Measurements from ENCODE around the gene PLEKHG5. TPM values are rescaled to one million over a fixed set of nuclear protein-coding genes. Genes with fewer than 3 reads are reported as not detected.

The PLEKHG5 gene
- total and polyA plus RNA-seq, 3 experiments from 2014 or later, result 1.0 to 2.6 (median 2.2) TPM

GRCh38 chr1:6466751-6467150, 24.7 kb downstream of the PLEKHG5 start:
- H3K27ac Mint-ChIP-seq, result peak overlapping the region; percentile 79 to 98 (median 86)
- H3K27ac ChIP-seq (ENCODE audit: low read depth, low read length), result no peak overlapping the region

DNA sequence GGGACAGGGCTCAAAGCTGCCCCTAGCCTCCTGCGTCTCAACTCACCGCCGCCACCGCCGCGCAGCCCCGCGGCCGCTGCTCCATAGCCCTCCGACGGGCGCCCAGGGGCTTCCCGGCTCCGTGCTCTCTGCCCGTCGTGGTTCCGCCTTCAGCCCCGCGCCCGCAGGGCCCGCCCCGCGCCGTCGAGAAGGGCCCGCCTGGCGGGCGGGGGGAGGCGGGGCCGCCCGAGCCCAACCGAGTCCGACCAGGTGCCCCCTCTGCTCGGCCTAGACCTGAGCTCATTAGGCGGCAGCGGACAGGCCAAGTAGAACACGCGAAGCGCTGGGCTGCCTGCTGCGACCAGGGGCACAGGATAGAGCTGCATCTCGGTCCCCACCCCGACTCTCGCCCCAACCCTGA, 25.4 kb downstream of the PLEKHG5 start, which contains the start of gene TNFRSF25:
Gene TNFRSF25 (minus strand): TSS at position 151 of the 400 bp plus-strand sequence. CDS start 66 bp downstream, at position 85.
- H3K27ac Mint-ChIP-seq, result peak within 1 kb of the TSS; percentile 84 to 98 (median 94)
- peak; percentile 34 to 76 (median 64) for DNase-seq
- H3K9me3 Mint-ChIP-seq, result no peaks in the 10 kb centered on the region
- Histone ChIP-seq H3K4me1 (ENCODE audit: insufficient read depth, low read length) (peaks cover 48% of the 10 kb centered on the region), H3K27me3 (ENCODE audit: insufficient read depth, low read length, poor library complexity, severe bottlenecking) (no peaks in the 10 kb centered on the region), H3K27ac (ENCODE audit: low read depth, low read length) (peak within 1 kb of the TSS; percentile 75), H3K36me3 (ENCODE audit: insufficient read depth, low read length) (peaks cover 16% of the 10 kb centered on the region), H3K4me3 (ENCODE audit: low read length) (peak within 1 kb of the TSS; percentile 81), H3K9me3 (ENCODE audit: low read length) (no peaks in the 10 kb centered on the region)
- H3K4me1 Mint-ChIP-seq, result peaks cover 22 to 46% (median 28%) of the 10 kb centered on the region in 3 donors
- POLR2A ChIA-PET, result interaction anchor here (0.7 to 1.3 kb wide), 4 partner anchors 9 to 41 kb away, joined by 3 to 4 read pairs (median 4); no protein-coding TSS in a partner anchor
- H3K4me3 Mint-ChIP-seq, result peak within 1 kb of the TSS; percentile 88 to 98 (median 91)
- CTCF ChIA-PET, result interaction anchor here (1.0 to 2.7 kb wide), 12 partner anchors 9 to 88 kb away, joined by 3 to 13 read pairs (median 4); partner anchors contain the start of gene NOL9
- no peaks in the 10 kb centered on the region for H3K27me3 Mint-ChIP-seq
- peaks cover 9 to 34% (median 13%) of the 10 kb centered on the region in 3 donors for H3K36me3 Mint-ChIP-seq

More at GRCh38 chr1:6466751-6467150, 24.7 kb downstream of the PLEKHG5 start:
- Histone ChIP-seq H3K36me3 (ENCODE audit: insufficient read depth, low read length) (peaks cover 15% of the 10 kb centered on the region), H3K9me3 (ENCODE audit: low read length) (no peaks in the 10 kb centered on the region), H3K4me3 (ENCODE audit: low read length) (no peak overlapping the region), H3K27me3 (ENCODE audit: insufficient read depth, low read length, poor library complexity, severe bottlenecking) (no peaks in the 10 kb centered on the region), H3K4me1 (ENCODE audit: insufficient read depth, low read length) (peaks cover 41% of the 10 kb centered on the region)
- Mint-ChIP-seq H3K4me1 (peaks cover 21 to 40% (median 27%) of the 10 kb centered on the region in 3 donors), H3K9me3 (no peaks in the 10 kb centered on the region), H3K36me3 (peaks cover 9 to 30% (median 13%) of the 10 kb centered on the region in 3 donors), H3K4me3 (peak overlapping the region; percentile 66 to 98 (median 89)), H3K27me3 (no peaks in the 10 kb centered on the region)
- CTCF ChIA-PET, result interaction anchor here (1.0 to 2.7 kb wide), 10 partner anchors 10 to 87 kb away, joined by 3 to 13 read pairs (median 4); partner anchors contain the start of gene NOL9
- POLR2A ChIA-PET, result interaction anchor here (0.7 to 1.3 kb wide), 4 partner anchors 9 to 42 kb away, joined by 3 to 4 read pairs (median 4); no protein-coding TSS in a partner anchor
- no peak for DNase-seq

DNA sequence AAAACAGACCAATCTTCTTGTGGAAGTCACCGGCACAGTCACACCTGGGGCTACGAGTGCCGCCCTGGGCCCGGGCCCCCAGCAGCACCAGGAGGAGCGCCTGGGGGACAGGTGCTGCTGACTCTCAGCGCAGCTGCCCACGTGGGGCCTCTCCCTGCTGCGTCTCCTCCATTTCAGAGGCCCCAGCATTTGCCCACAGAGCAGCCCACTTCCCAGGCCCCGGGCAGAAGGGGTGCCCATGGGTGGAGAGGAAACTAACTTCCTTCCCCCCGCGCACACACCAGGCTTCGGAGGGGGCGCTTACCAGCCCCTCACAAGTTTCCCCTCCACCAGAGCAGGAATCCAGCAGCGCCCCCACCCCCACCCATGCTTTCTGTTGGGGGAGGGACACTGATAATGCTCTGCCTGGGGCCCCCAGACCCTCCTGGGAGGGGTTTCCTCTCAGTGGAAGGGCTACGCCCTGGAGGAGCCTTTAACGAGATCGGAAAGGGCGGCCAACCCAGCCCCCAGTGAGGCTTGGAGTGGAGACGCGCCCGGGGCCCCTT, 25.9 kb downstream of the PLEKHG5 start:
- Mint-ChIP-seq H3K27me3 (no peaks in the 10 kb centered on the region), H3K9me3 (no peaks in the 10 kb centered on the region), H3K36me3 (peaks cover 9 to 39% (median 13%) of the 10 kb centered on the region in 3 donors), H3K27ac (peak overlapping the region; percentile 84 to 98 (median 94)), H3K4me3 (peak overlapping the region; percentile 88 to 98 (median 91)), H3K4me1 (peaks cover 27 to 51% (median 33%) of the 10 kb centered on the region in 3 donors)
- Histone ChIP-seq H3K4me3 (ENCODE audit: low read length) (peak overlapping the region; percentile 81), H3K36me3 (ENCODE audit: insufficient read depth, low read length) (peaks cover 16% of the 10 kb centered on the region), H3K9me3 (ENCODE audit: low read length) (no peaks in the 10 kb centered on the region), H3K4me1 (ENCODE audit: insufficient read depth, low read length) (peaks cover 53% of the 10 kb centered on the region), H3K27me3 (ENCODE audit: insufficient read depth, low read length, poor library complexity, severe bottlenecking) (no peaks in the 10 kb centered on the region), H3K27ac (ENCODE audit: low read depth, low read length) (peak overlapping the region; percentile 75)
- ChIA-PET CTCF (interaction anchor here (1.0 to 2.7 kb wide), 8 partner anchors 10 to 89 kb away, joined by 3 to 13 read pairs (median 4); partner anchors contain the start of gene NOL9), POLR2A (interaction anchor here (0.9 to 1.3 kb wide), 2 partner anchors 8 to 11 kb away, joined by 4 read pairs; no protein-coding TSS in a partner anchor)
- DNase-seq, result peak in 4 of 5 donors; percentile 26 to 64 (median 41)

DNA sequence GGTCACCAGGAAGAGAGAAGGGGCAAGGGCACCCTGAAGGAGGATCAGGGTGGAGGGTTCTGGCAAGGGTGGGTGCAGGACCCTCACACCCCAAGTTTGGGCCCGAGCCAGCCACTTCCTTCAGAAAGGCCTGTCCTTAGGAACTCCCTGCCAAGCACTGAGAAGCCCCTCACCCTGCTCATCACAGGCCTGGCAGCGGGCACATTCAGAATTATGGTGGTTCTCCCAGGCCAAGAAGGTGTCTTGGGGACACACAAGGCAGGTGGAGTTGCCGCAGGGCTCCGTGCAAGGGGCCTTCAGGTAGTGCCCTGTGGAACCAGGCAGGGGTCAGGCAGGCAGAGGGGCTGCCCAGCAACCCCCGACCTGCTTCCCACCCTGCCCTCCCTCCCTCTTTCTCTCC, 26.6 kb downstream of the PLEKHG5 start:
- ChIA-PET CTCF (interaction anchor here (1.3 to 2.7 kb wide), 3 partner anchors 12 to 21 kb away, joined by 3 to 10 read pairs (median 7); no protein-coding TSS in a partner anchor), POLR2A (interaction anchor here (0.9 to 1.0 kb wide), 2 partner anchors 11 to 13 kb away, joined by 3 to 4 read pairs; no protein-coding TSS in a partner anchor)
- Histone ChIP-seq H3K4me3 (ENCODE audit: low read length) (peak overlapping the region; percentile 81), H3K36me3 (ENCODE audit: insufficient read depth, low read length) (peaks cover 16% of the 10 kb centered on the region), H3K27me3 (ENCODE audit: insufficient read depth, low read length, poor library complexity, severe bottlenecking) (no peaks in the 10 kb centered on the region), H3K9me3 (ENCODE audit: low read length) (no peaks in the 10 kb centered on the region), H3K4me1 (ENCODE audit: insufficient read depth, low read length) (peaks cover 53% of the 10 kb centered on the region), H3K27ac (ENCODE audit: low read depth, low read length) (peak overlapping the region; percentile 75)
- Mint-ChIP-seq H3K4me1 (peaks cover 32 to 57% (median 39%) of the 10 kb centered on the region in 3 donors), H3K9me3 (no peaks in the 10 kb centered on the region), H3K27ac (peak overlapping the region; percentile 84 to 98 (median 94)), H3K4me3 (peak overlapping the region; percentile 88 to 98 (median 91)), H3K36me3 (peaks cover 9 to 43% (median 13%) of the 10 kb centered on the region in 3 donors), H3K27me3 (no peaks in the 10 kb centered on the region)
- no peak for DNase-seq

DNA sequence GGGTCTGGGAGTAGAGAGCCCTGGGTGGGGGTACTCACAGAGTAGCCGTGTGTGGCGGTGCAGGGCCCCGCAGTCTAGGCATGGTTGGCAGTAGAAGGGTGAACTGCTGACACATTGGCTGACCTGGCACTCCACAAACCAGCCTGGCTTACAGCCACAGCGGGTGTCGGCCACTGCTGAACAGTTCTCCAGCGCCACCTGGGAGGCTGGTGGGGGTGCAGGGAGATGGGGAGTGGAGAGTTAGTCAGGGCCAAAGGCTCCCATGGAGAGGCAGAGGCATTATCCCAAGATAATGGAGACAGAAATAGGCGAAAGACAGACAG, 27.0 kb downstream of the PLEKHG5 start:
- ChIA-PET POLR2A (interaction anchor here (0.9 to 1.0 kb wide), 2 partner anchors 10 to 12 kb away, joined by 3 to 4 read pairs; no protein-coding TSS in a partner anchor), CTCF (interaction anchor here (0.8 to 2.7 kb wide), 5 partner anchors 12 to 26 kb away, joined by 3 to 10 read pairs (median 6); no protein-coding TSS in a partner anchor)
- H3K4me3 ChIP-seq (ENCODE audit: low read length), result peak overlapping the region; percentile 81
- Mint-ChIP-seq H3K9me3 (no peaks in the 10 kb centered on the region), H3K36me3 (peaks cover 9 to 44% (median 13%) of the 10 kb centered on the region in 3 donors), H3K4me1 (peaks cover 35 to 61% (median 42%) of the 10 kb centered on the region in 3 donors), H3K27me3 (no peaks in the 10 kb centered on the region), H3K4me3 (peak overlapping the region; percentile 88 to 98 (median 91)), H3K27ac (peak overlapping the region; percentile 81 to 98 (median 94))
- H3K9me3 ChIP-seq (ENCODE audit: low read length), result no peaks in the 10 kb centered on the region
- peaks cover 16% of the 10 kb centered on the region for H3K36me3 ChIP-seq (ENCODE audit: insufficient read depth, low read length)
- H3K27ac ChIP-seq (ENCODE audit: low read depth, low read length), result no peak overlapping the region
- DNase-seq, result no peak
- no peaks in the 10 kb centered on the region for H3K27me3 ChIP-seq (ENCODE audit: insufficient read depth, low read length, poor library complexity, severe bottlenecking)
- H3K4me1 ChIP-seq (ENCODE audit: insufficient read depth, low read length), result peaks cover 57% of the 10 kb centered on the region

DNA sequence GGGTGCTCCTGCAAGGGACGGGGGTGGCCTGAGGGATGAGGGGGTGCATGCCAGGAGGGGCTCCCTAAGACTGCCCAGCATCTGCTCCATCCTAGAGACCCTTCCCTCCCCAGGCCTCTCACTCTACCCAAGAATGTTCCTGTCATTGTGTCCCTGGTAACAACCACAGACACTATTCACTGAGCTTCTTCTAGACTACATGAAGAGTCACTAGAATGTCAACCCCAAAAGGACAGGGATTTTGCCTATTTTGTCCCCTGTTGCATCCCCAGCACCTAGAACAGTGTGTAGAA, 28.4 kb downstream of the PLEKHG5 start:
- CTCF ChIA-PET, result interaction anchor here (0.9 to 2.7 kb wide), 7 partner anchors 9 to 40 kb away, joined by 3 to 15 read pairs (median 6); no protein-coding TSS in a partner anchor
- Mint-ChIP-seq H3K36me3 (peaks cover 9 to 45% (median 13%) of the 10 kb centered on the region in 3 donors), H3K9me3 (no peaks in the 10 kb centered on the region), H3K4me3 (peak overlapping the region in 6 of 7 donors; percentile 19 to 98 (median 59)), H3K27me3 (no peaks in the 10 kb centered on the region), H3K4me1 (peaks cover 38 to 65% (median 45%) of the 10 kb centered on the region in 3 donors), H3K27ac (peak overlapping the region; percentile 79 to 100 (median 93))
- POLR2A ChIA-PET, result no interaction called here
- peaks cover 16% of the 10 kb centered on the region for H3K36me3 ChIP-seq (ENCODE audit: insufficient read depth, low read length)
- H3K4me1 ChIP-seq (ENCODE audit: insufficient read depth, low read length), result peaks cover 59% of the 10 kb centered on the region
- H3K27me3 ChIP-seq (ENCODE audit: insufficient read depth, low read length, poor library complexity, severe bottlenecking), result no peaks in the 10 kb centered on the region
- no peak overlapping the region for H3K27ac ChIP-seq (ENCODE audit: low read depth, low read length)
- no peak for DNase-seq
- H3K4me3 ChIP-seq (ENCODE audit: low read length), result no peak overlapping the region
- H3K9me3 ChIP-seq (ENCODE audit: low read length), result no peaks in the 10 kb centered on the region

DNA sequence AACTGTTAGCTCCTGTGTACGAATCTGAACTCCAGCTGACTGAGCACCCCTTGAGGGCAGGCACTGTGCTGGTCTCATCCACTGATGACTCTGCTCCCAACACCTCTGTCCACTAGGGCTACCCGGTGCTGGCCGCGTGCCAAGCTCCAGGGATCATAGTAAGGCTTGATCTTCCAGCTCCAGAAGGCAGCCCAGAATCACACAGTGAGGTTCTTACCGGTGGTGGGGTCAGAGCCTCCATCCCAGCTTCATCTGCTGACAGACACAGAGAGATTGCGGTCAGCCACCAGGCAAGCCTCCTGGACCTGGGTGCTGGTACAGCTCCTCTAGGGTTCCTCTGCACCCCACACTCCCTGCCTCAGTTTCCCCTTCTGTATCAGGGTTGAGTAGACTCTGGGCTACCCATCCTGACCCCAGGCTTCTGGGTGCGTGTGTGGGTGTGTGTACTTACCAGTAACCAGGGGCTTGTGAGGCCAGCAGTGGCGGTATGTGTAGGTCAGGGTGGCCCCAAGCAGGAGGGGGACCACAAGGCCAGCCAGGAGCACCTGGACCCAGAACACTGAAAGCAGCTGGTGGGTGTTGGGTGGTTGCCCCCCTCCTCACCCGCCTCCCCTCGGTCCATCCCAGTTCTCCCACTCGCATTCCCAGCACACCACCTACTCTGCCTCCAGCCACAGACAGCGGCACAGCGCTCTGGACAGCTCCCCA, 28.9 kb downstream of the PLEKHG5 start:
- H3K27me3 Mint-ChIP-seq, result no peaks in the 10 kb centered on the region
- Histone ChIP-seq H3K4me3 (ENCODE audit: low read length) (no peak overlapping the region), H3K36me3 (ENCODE audit: insufficient read depth, low read length) (peaks cover 16% of the 10 kb centered on the region), H3K27me3 (ENCODE audit: insufficient read depth, low read length, poor library complexity, severe bottlenecking) (no peaks in the 10 kb centered on the region), H3K9me3 (ENCODE audit: low read length) (no peaks in the 10 kb centered on the region), H3K4me1 (ENCODE audit: insufficient read depth, low read length) (peaks cover 59% of the 10 kb centered on the region), H3K27ac (ENCODE audit: low read depth, low read length) (no peak overlapping the region)
- H3K9me3 Mint-ChIP-seq, result no peaks in the 10 kb centered on the region
- H3K36me3 Mint-ChIP-seq, result peaks cover 9 to 45% (median 13%) of the 10 kb centered on the region in 3 donors
- H3K4me3 Mint-ChIP-seq, result peak overlapping the region; percentile 47 to 98 (median 66)
- H3K27ac Mint-ChIP-seq, result peak overlapping the region; percentile 81 to 100 (median 96)
- ChIA-PET CTCF (interaction anchor here (0.8 to 2.7 kb wide), 7 partner anchors 8 to 40 kb away, joined by 3 to 15 read pairs (median 6); no protein-coding TSS in a partner anchor), POLR2A (interaction anchor here (0.6 kb wide), 1 partner anchor 69 kb away, joined by 3 read pairs; no protein-coding TSS in a partner anchor)
- peaks cover 38 to 65% (median 46%) of the 10 kb centered on the region in 3 donors for H3K4me1 Mint-ChIP-seq
- no peak for DNase-seq

Data from CD8-positive, alpha-beta memory T cell (primary cell).